ENCODE results near the gene ANXA8.
A peak's percentile ranks its signal among the peaks of the same experiment; 100 is the strongest.

ANXA8 gene

DNA sequence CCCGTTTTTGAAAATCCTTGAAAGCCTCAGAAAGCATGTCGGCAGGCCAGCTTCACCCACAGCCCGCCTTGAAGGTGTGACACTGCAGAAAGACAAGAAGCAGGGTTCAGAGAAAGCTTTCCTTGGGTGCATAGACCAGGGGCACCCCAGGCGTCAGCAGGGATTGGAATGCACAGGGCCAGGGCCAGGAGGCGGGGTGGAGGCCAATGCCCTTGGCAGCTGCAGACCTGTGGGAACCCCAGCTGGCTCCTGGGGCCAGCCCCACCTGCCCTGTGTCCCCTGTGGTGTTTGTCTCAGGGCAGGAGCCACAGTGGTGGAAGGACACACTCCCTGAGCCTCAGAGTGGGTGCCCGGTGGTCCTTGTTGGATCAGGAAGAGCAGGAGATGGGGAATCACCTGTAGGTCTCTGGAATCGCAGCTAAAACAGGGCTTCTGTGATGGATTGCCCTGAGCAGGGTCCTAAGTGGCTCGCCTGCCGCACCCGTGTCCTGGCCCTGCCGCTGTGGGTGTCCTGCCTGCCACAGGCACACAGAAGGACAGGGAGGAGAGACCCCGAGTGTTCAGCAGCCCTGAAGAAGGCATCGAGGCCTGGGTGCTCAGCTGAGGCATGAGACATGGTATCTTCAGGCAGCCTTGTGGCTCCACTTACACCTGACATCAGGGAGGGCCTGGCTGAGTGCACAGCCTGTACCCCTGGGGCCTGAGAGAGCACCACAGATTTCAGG is 32.5 kb downstream of the ANXA8 start:
- no peak for DNase-seq (ENCODE audit: low spot score)
- WGBS, 2 donors (ENCODE audit: extremely low coverage in 2 of 2, insufficient read length in 2 of 2, insufficient replicate concordance in 1 of 2): no CpG with 5 or more reads among the region's 13 CpGs
- peaks cover 0 to 6% of the 10 kb centered on the region in 2 donors for H3K4me1 ChIP-seq (ENCODE audit: control insufficient read depth in 2 of 2, insufficient read depth in 1 of 2, low read depth in 1 of 2, low read length in 2 of 2)

DNA sequence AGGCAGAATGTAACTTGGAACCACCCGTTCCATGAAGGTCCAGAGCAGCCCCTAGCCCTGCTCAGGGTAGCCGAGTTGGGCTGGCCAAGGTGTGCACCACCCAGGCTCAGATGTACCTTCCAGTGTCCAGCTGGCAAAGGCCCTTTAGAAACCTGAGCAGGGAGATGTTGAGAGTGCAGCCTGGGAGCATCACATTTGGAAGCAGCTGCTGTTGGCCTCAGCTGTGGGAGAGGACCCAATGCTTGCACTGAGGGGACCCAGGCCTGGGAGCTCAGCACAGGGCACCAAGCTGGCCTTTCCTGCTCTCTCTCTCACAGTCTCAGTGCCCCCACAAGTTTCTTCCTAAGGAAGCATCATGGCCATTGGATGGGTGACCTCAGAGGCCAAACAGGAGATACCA is 33.5 kb downstream of the ANXA8 start:
- Histone ChIP-seq H3K4me2 (ENCODE audit: insufficient read depth, low read length, poor library complexity, severe bottlenecking) (no peak overlapping the region), H3K4ac (ENCODE audit: low read length) (no peak overlapping the region), H2BK12ac (ENCODE audit: low read length) (no peak overlapping the region), H2BK120ac (ENCODE audit: low read depth, low read length) (no peak overlapping the region), H3K4me3 (ENCODE audit: low read length in 2 of 2) (peak overlapping the region in 1 of 2 donors; percentile 18), H3K4me1 (ENCODE audit: control insufficient read depth in 2 of 2, insufficient read depth in 1 of 2, low read depth in 1 of 2, low read length in 2 of 2) (peaks cover 0 to 4% of the 10 kb centered on the region in 2 donors), H3K36me3 (replicated peaks in 1 of 2; ENCODE audit: control insufficient read depth in 2 of 2, insufficient read depth in 2 of 2, low read length in 2 of 2) (no peaks in the 10 kb centered on the region), H2AFZ (ENCODE audit: low read length) (no peak overlapping the region), H3K23ac (ENCODE audit: low read depth, low read length, poor library complexity) (no peak overlapping the region), H4K91ac (ENCODE audit: low read depth, low read length, poor library complexity) (no peak overlapping the region), H3K27ac (replicated peaks; ENCODE audit: low read length) (no peak overlapping the region), H3K9me3 (replicated peaks in 1 of 2; ENCODE audit: control insufficient read depth in 2 of 2, insufficient read depth in 1 of 2, low read depth in 1 of 2, low read length in 2 of 2) (peaks cover 0 to 11% of the 10 kb centered on the region in 2 donors), H2AK5ac (ENCODE audit: low read depth, low read length) (no peak overlapping the region), H3K14ac (ENCODE audit: low read length) (no peak overlapping the region), H2BK5ac (ENCODE audit: low read length) (no peak overlapping the region), H3K27me3 (ENCODE audit: control insufficient read depth in 3 of 3, insufficient read depth in 3 of 3, low read depth in 1 of 3, low read length in 3 of 3) (peaks cover 0 to 40% (median 3%) of the 10 kb centered on the region in 3 experiments), H3K18ac (ENCODE audit: low read length) (no peak overlapping the region), H2BK15ac (ENCODE audit: low read length) (no peak overlapping the region), H4K8ac (ENCODE audit: low read depth, low read length) (no peak overlapping the region), H3K9ac (ENCODE audit: low read depth, low read length, poor library complexity) (no peak overlapping the region), H3K79me1 (ENCODE audit: low read depth, low read length) (no peaks in the 10 kb centered on the region)
- WGBS, 2 donors (ENCODE audit: extremely low coverage in 2 of 2, insufficient read length in 2 of 2, insufficient replicate concordance in 1 of 2): no CpG with 5 or more reads among the region's 2 CpGs
- DNase-seq (ENCODE audit: low spot score): no peak

More for the DNA sequence above, 32.5 kb downstream of the ANXA8 start:
- Histone ChIP-seq H2AK5ac (ENCODE audit: low read depth, low read length) (peak overlapping the region; percentile 47), H4K91ac (ENCODE audit: low read depth, low read length, poor library complexity) (peak overlapping the region; percentile 14), H4K8ac (ENCODE audit: low read depth, low read length) (no peak overlapping the region), H3K27ac (replicated peaks; ENCODE audit: low read length) (no peak overlapping the region), H3K14ac (ENCODE audit: low read length) (no peak overlapping the region), H3K9ac (ENCODE audit: low read depth, low read length, poor library complexity) (peak overlapping the region; percentile 12), H2BK5ac (ENCODE audit: low read length) (no peak overlapping the region), H3K4me3 (ENCODE audit: low read length in 2 of 2) (no peak overlapping the region), H2BK120ac (ENCODE audit: low read depth, low read length) (no peak overlapping the region), H3K79me1 (ENCODE audit: low read depth, low read length) (no peaks in the 10 kb centered on the region), H3K18ac (ENCODE audit: low read length) (peak overlapping the region; percentile 60), H3K27me3 (ENCODE audit: control insufficient read depth in 3 of 3, insufficient read depth in 3 of 3, low read depth in 1 of 3, low read length in 3 of 3) (peaks cover 0 to 40% (median 3%) of the 10 kb centered on the region in 3 experiments), H2BK12ac (ENCODE audit: low read length) (no peak overlapping the region), H2AFZ (ENCODE audit: low read length) (no peak overlapping the region), H2BK15ac (ENCODE audit: low read length) (no peak overlapping the region), H3K4me2 (ENCODE audit: insufficient read depth, low read length, poor library complexity, severe bottlenecking) (no peak overlapping the region), H3K4ac (ENCODE audit: low read length) (no peak overlapping the region), H3K9me3 (replicated peaks in 1 of 2; ENCODE audit: control insufficient read depth in 2 of 2, insufficient read depth in 1 of 2, low read depth in 1 of 2, low read length in 2 of 2) (peaks cover 0 to 8% of the 10 kb centered on the region in 2 donors), H3K23ac (ENCODE audit: low read depth, low read length, poor library complexity) (peak overlapping the region; percentile 19), H3K36me3 (replicated peaks in 1 of 2; ENCODE audit: control insufficient read depth in 2 of 2, insufficient read depth in 2 of 2, low read length in 2 of 2) (no peaks in the 10 kb centered on the region)

DNA sequence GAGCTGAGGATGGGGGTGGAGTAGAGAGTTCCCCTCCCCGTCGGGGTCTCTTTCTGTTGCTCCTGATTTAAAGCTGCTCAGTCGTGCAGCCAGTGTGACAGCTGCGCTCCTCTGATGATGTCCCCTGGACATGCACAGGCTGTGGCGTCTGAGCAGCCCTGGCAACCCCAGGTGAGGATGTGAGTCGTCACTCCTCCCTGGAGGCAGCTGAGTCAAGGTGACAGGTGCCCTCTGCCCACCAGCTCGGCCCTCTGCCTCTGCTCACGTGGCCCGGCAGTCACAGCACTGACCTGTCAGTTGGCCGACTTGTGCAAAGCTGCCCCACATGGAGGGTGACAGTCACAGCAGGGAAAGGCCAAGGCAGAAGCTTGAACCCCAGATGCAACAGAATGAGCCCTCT is 33.9 kb downstream of the ANXA8 start:
- Histone ChIP-seq H2BK15ac (ENCODE audit: low read length) (no peak overlapping the region), H3K4ac (ENCODE audit: low read length) (no peak overlapping the region), H3K4me2 (ENCODE audit: insufficient read depth, low read length, poor library complexity, severe bottlenecking) (no peak overlapping the region), H3K18ac (ENCODE audit: low read length) (no peak overlapping the region), H3K14ac (ENCODE audit: low read length) (no peak overlapping the region), H2AFZ (ENCODE audit: low read length) (no peak overlapping the region), H3K4me3 (ENCODE audit: low read length in 2 of 2) (no peak overlapping the region), H4K91ac (ENCODE audit: low read depth, low read length, poor library complexity) (no peak overlapping the region), H3K9me3 (replicated peaks in 1 of 2; ENCODE audit: control insufficient read depth in 2 of 2, insufficient read depth in 1 of 2, low read depth in 1 of 2, low read length in 2 of 2) (peaks cover 0 to 11% of the 10 kb centered on the region in 2 donors), H3K36me3 (replicated peaks in 1 of 2; ENCODE audit: control insufficient read depth in 2 of 2, insufficient read depth in 2 of 2, low read length in 2 of 2) (no peaks in the 10 kb centered on the region), H3K79me1 (ENCODE audit: low read depth, low read length) (no peaks in the 10 kb centered on the region), H4K8ac (ENCODE audit: low read depth, low read length) (no peak overlapping the region), H3K27ac (replicated peaks; ENCODE audit: low read length) (no peak overlapping the region), H2BK120ac (ENCODE audit: low read depth, low read length) (no peak overlapping the region), H2AK5ac (ENCODE audit: low read depth, low read length) (no peak overlapping the region), H2BK5ac (ENCODE audit: low read length) (peak overlapping the region; percentile 8), H3K4me1 (ENCODE audit: control insufficient read depth in 2 of 2, insufficient read depth in 1 of 2, low read depth in 1 of 2, low read length in 2 of 2) (peaks cover 0 to 4% of the 10 kb centered on the region in 2 donors), H3K27me3 (ENCODE audit: control insufficient read depth in 3 of 3, insufficient read depth in 3 of 3, low read depth in 1 of 3, low read length in 3 of 3) (peaks cover 0 to 40% (median 3%) of the 10 kb centered on the region in 3 experiments), H3K23ac (ENCODE audit: low read depth, low read length, poor library complexity) (no peak overlapping the region), H2BK12ac (ENCODE audit: low read length) (no peak overlapping the region), H3K9ac (ENCODE audit: low read depth, low read length, poor library complexity) (no peak overlapping the region)
- WGBS, 2 donors (ENCODE audit: extremely low coverage in 2 of 2, insufficient read length in 2 of 2, insufficient replicate concordance in 1 of 2): no CpG with 5 or more reads among the region's 10 CpGs
- no peak for DNase-seq (ENCODE audit: low spot score)

DNA sequence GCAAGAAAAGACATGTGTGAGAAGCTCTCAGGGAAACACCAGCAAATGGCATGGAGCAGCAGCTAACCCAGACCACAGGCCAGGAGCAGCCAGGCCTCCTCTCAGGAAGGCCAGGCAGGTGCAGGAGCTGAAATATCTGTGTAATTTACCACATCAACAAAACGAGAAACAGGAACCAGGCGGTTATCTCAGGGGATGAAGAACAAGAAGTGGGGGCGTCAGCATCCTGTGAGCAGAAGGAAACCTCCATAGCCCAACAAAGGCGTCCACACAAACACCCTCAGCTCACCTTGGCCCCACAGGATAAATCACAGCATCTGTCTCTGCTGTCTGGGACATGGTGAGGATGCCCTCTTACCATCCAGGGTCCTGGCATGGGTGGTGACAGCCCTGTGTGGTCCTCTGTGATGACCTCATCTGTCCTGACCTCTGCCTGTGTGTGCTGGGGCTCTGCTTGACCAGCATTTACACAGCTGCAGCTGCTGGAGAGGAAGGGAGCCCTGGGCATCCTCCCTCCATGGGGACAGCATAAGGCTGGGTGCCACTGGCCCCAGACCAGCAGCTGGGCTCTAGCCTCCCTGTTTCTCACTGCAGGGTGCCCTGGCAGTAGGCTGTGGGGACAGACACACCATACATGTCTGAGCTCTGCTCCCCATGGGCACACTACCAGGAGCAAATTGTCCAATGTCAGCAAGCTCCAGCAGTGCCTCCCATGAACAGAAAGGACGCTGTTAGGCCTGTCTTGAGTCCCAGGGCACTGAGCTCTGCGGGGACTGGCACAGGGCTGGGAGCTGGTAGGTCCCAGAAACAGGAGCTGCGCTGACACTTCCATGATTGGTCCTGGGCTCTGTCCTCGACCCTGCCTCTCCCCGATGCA is 34.6 kb downstream of the ANXA8 start:
- peaks cover 0 to 36% (median 3%) of the 10 kb centered on the region in 3 experiments for H3K27me3 ChIP-seq (ENCODE audit: control insufficient read depth in 3 of 3, insufficient read depth in 3 of 3, low read depth in 1 of 3, low read length in 3 of 3)
- H2BK5ac ChIP-seq (ENCODE audit: low read length): peak overlapping the region; percentile 8
- no peaks in the 10 kb centered on the region for H3K36me3 ChIP-seq (replicated peaks in 1 of 2; ENCODE audit: control insufficient read depth in 2 of 2, insufficient read depth in 2 of 2, low read length in 2 of 2)
- H3K79me1 ChIP-seq (ENCODE audit: low read depth, low read length): no peaks in the 10 kb centered on the region
- no peak overlapping the region for H3K9ac ChIP-seq (ENCODE audit: low read depth, low read length, poor library complexity)
- no peak overlapping the region for H2BK120ac ChIP-seq (ENCODE audit: low read depth, low read length)
- no CpG with 5 or more reads among the region's 9 CpGs for WGBS, 2 donors (ENCODE audit: extremely low coverage in 2 of 2, insufficient read length in 2 of 2, insufficient replicate concordance in 1 of 2)
- no peak overlapping the region for H3K4me3 ChIP-seq (ENCODE audit: low read length in 2 of 2)
- H3K4me2 ChIP-seq (ENCODE audit: insufficient read depth, low read length, poor library complexity, severe bottlenecking): no peak overlapping the region
- peak overlapping the region; percentile 18 for H3K18ac ChIP-seq (ENCODE audit: low read length)
- H3K27ac ChIP-seq (replicated peaks; ENCODE audit: low read length): no peak overlapping the region
- peaks cover 0 to 4% of the 10 kb centered on the region in 2 donors for H3K4me1 ChIP-seq (ENCODE audit: control insufficient read depth in 2 of 2, insufficient read depth in 1 of 2, low read depth in 1 of 2, low read length in 2 of 2)
- H3K14ac ChIP-seq (ENCODE audit: low read length): peak overlapping the region; percentile 38
- no peak overlapping the region for H4K8ac ChIP-seq (ENCODE audit: low read depth, low read length)
- no peak overlapping the region for H3K23ac ChIP-seq (ENCODE audit: low read depth, low read length, poor library complexity)
- H2AK5ac ChIP-seq (ENCODE audit: low read depth, low read length): no peak overlapping the region
- no peak overlapping the region for H3K4ac ChIP-seq (ENCODE audit: low read length)
- no peak overlapping the region for H4K91ac ChIP-seq (ENCODE audit: low read depth, low read length, poor library complexity)
- H3K9me3 ChIP-seq (replicated peaks in 1 of 2; ENCODE audit: control insufficient read depth in 2 of 2, insufficient read depth in 1 of 2, low read depth in 1 of 2, low read length in 2 of 2): peaks cover 0 to 11% of the 10 kb centered on the region in 2 donors
- H2BK15ac ChIP-seq (ENCODE audit: low read length): no peak overlapping the region
- no peak for DNase-seq (ENCODE audit: low spot score)
- no peak overlapping the region for H2AFZ ChIP-seq (ENCODE audit: low read length)
- no peak overlapping the region for H2BK12ac ChIP-seq (ENCODE audit: low read length)
